ENCODE measurements around the gene SMG1. TPM values are rescaled to one million over a fixed set of nuclear protein-coding genes. Genes with fewer than 3 reads are reported as not detected.
"Not testable (repeated sequence)": the region's sequence is repeated elsewhere in the genome, so short reads cannot be mapped to it uniquely, and the experiment has no call there.

The SMG1 gene
- total RNA-seq, 1 donor from 2014 or later, result 79.5 TPM

GRCh38 chr16:18767217-18767616 is 159.0 kb downstream of the SMG1 start:
- H3K9me3 ChIP-seq; H3K27ac ChIP-seq; H3K4me1 ChIP-seq; ATAC-seq; H3K27me3 ChIP-seq; intact Hi-C loops (cut with DNase I); DNase-seq; H3K36me3 ChIP-seq; H3K4me3 ChIP-seq: not testable (repeated sequence)

GRCh38 chr16:18762713-18763112 is 163.5 kb downstream of the SMG1 start:
- ATAC-seq; DNase-seq; H3K27ac ChIP-seq; H3K36me3 ChIP-seq; H3K9me3 ChIP-seq; H3K27me3 ChIP-seq; H3K4me1 ChIP-seq; H3K4me3 ChIP-seq; intact Hi-C loops (cut with DNase I): not testable (repeated sequence)

- H3K36me3 ChIP-seq; H3K4me3 ChIP-seq; intact Hi-C loops (cut with DNase I); H3K4me1 ChIP-seq; H3K9me3 ChIP-seq; H3K27ac ChIP-seq; DNase-seq; H3K27me3 ChIP-seq: not testable (repeated sequence)
- ATAC-seq, result peak; percentile 98
- TF ChIP-seq CTCF (IDR thresholded peaks at IDR 0.05), result peak; percentile 65
Measured at GRCh38 chr16:18759598-18760520, 166.3 kb downstream of the SMG1 start.

- DNase-seq; H3K27ac ChIP-seq; H3K4me1 ChIP-seq; H3K27me3 ChIP-seq; H3K36me3 ChIP-seq; H3K9me3 ChIP-seq; H3K4me3 ChIP-seq; ATAC-seq; intact Hi-C loops (cut with DNase I): not testable (repeated sequence)
Measured at GRCh38 chr16:18757960-18758660, 168.1 kb downstream of the SMG1 start.

GRCh38 chr16:18756639-18757038 is 169.6 kb downstream of the SMG1 start:
- DNase-seq; H3K27ac ChIP-seq; intact Hi-C loops (cut with DNase I); H3K27me3 ChIP-seq; H3K4me3 ChIP-seq; ATAC-seq; H3K36me3 ChIP-seq; H3K4me1 ChIP-seq; H3K9me3 ChIP-seq: not testable (repeated sequence)

Other genes with a start within 250 kb of the SMG1 start
- gene RPS15A, start 136.1 kb downstream of the SMG1 start, total RNA-seq, result 983 TPM
- gene ARL6IP1, start 124.9 kb downstream of the SMG1 start, total RNA-seq, result 110 TPM
- gene TMC7, start 57.5 kb upstream of the SMG1 start, total RNA-seq, result 5.0 TPM
- 15.4 TPM for gene COQ7, start 141.2 kb upstream of the SMG1 start, total RNA-seq
- 68.9 TPM for gene ITPRIPL2, start 187.6 kb upstream of the SMG1 start, total RNA-seq
- gene SYT17, start 241.8 kb upstream of the SMG1 start, total RNA-seq, result 13.7 TPM